GM20000 (cell line): Measurements from ENCODE around the gene LCMT2.

Experiments
- DNase-seq: peaks from one replicate; pipeline ENCODE4 v3.0.0; 2012; ENCODE audit warnings: low spot score
- TF ChIP-seq, protein P1 (sequence below): IDR thresholded peaks from 2 replicates; pipeline ENCODE4 v1.5.1; 2012; ENCODE audit warnings: mild to moderate bottlenecking, control low read depth; ENCODE audit errors: extremely low read depth, missing control alignments

Gene LCMT2

DNA sequence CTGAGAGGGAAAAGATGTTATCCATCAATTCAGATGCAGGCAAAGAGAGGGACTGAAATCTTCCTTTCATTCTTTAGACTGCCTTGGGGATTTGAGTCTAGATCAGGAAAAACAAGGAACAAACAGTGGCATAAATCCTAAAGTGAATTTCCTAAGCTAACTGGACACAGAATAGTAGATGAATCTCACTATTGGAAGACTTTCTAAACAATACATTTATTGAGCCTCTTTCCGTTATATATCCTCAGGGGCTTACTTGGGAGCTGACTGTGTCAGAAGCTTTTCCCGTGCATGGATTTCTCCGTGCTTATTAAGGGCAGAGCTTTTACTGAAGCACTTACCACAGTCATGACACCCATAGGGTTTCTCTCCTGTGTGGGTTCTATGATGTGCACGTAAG is 30.4 kb upstream of the LCMT2 start:
- TF ChIP-seq, protein P1, sequence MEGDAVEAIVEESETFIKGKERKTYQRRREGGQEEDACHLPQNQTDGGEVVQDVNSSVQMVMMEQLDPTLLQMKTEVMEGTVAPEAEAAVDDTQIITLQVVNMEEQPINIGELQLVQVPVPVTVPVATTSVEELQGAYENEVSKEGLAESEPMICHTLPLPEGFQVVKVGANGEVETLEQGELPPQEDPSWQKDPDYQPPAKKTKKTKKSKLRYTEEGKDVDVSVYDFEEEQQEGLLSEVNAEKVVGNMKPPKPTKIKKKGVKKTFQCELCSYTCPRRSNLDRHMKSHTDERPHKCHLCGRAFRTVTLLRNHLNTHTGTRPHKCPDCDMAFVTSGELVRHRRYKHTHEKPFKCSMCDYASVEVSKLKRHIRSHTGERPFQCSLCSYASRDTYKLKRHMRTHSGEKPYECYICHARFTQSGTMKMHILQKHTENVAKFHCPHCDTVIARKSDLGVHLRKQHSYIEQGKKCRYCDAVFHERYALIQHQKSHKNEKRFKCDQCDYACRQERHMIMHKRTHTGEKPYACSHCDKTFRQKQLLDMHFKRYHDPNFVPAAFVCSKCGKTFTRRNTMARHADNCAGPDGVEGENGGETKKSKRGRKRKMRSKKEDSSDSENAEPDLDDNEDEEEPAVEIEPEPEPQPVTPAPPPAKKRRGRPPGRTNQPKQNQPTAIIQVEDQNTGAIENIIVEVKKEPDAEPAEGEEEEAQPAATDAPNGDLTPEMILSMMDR = no peak
- no peak for DNase-seq

DNA sequence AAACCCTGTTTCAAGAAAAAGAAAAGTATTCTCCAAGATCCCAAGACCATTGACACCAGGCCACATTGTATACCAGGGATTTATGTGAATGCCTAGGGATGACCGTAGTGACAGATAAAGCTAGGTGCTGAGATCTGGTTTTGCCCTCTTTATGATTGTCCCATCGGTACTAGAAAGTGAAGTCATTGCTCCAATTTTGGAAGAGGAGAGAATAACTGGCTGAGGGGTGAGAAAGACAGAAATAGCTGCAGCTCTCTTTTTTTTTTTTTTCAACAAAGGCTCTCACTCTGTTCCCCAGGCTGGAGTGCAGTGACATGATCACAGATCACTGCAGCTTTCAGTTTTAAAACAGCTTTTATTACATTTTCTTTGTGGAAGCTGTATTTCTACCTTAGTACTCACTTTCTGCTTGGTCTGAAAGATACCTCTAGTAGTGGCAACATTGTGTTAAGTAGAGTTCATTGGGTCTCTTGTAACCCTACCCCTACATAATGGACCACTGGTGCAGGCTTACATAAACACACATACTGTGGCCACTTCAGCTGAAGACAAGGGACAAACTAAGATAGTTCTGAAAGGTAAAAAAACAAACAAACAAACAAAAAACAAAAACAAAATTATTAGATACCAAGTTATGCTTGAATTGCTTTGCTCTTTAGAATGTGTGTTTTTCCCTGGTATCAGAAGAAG is 22.5 kb upstream of the LCMT2 start:
- no peak for DNase-seq
- TF ChIP-seq, protein P1 = no peak

DNA sequence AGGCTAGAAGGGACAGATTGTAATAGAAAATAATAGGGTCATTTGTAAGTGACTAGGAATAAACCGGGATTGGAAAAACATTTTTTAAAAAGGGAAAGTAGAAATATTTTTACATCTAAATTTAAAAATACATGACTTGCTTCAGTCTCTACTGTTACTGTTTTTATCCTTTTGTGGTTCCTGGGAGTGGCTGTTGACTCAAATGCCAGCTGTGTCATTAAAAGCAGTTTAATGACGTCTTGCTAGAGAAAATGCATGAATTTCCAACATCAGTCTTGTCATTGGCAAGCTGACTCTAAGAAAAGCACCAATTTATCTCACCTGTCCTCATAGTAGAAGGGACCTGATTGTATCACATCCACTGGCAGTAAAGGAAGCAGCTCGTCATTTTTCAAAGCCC is 16.7 kb upstream of the LCMT2 start:
- TF ChIP-seq, protein P1 = no peak
- no peak for DNase-seq

DNA sequence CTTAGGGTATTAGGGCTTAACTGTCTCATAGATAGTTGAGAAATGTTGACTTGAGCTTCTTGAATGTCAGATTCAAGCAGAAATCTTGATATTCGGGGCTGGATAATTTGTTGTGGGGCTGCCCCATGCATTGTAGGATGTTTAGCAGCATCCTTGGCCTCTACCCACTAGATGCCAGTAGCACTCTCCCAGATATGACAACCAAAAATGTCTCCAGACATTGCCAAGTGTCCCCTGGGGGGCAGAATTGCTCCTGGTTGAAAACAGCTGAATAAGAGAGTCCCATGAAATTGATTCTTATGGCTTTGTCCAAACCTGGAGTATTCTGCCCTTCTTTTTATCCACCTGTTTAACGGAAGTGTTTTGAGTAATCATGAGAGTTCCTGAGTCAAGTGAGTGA is 15.9 kb upstream of the LCMT2 start:
- TF ChIP-seq, protein P1 = no peak
- no peak for DNase-seq

DNA sequence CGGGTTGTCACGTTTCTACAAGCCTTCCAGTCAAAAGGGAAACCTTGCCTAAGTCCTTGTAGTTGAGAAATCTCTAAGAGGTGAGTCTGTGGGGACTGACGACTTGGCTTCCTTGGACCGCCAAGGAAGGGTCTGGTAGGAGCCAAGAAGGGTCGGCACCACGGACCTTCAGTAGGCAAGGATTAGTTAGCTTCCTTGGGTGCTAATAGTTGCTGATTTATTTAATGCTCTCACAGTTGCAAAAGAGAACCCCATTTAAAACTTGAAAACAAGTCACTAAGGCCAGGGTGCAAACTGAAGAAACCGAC is 361 bp upstream of the LCMT2 start:
- no peak for DNase-seq
- TF ChIP-seq, protein P1 = no peak

DNA sequence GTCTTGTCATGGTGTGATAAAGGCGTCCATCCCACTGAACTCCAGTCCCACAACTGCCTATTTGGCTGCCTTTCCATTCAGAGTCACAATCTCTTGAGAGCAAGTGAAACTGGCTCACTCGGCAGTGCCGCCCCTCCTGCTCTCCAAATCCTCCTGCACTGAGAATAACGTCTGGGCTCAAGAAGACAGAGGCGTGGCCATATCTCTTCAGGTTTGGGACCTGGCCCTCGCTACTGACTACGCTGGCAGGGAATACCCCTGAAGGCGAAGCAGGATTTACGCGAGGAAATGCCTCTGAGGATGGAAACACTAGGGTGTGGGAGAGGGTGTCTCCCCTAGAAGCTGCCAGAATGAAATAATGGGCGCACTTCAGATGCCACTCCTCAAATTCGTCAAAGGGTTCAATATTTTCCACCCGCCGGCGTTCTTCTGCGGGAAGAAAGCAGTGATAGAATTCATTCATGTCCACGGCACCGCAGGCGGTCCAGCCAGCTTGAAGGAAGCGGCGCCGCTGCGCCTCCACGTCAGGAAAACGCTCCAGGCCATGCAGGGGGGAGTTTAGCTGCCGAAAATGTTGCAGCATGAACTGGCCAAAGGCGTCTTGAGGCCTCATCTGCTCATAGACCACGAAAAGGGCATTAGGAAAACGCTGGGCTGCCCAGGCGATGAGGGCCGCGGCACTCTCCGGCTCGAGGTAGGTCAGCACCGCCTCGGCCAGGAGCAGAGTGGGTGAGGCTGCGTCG is 985 bp downstream of the LCMT2 start:
- DNase-seq = no peak
- TF ChIP-seq, protein P1 = no peak

DNA sequence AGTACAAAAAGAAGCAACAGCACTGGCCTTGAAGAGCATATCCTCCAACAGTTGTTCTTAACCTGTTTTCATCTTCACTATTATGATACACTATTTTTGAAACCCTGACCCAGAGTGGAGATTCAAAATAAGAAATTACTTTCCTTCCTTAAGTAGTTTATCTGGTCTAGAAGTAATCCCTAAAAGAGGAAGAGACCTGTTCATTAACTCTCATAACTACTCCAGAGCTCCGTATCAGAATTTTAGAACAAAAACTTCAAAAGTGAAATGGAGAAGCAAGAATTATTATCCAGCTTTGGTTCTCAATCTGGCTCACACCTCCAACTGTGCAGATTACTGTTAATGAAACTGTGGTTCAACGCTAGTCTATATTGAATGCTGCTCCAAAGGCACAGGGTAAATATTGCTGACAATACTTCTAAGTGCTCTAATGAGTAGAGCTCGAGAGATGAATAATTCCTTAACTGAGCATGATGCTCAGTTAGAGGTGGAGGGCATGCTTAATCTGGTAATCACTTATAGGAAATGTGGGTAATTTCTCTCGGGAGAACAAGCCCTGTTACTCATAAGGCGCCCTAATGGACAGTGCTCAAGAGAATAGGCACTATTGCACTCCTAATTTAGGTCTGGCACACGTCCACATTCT is 5.2 kb downstream of the LCMT2 start:
- TF ChIP-seq, protein P1 = no peak
- DNase-seq = no peak
